Putamen (tissue), 1 donor: ENCODE measurements around the gene OGFOD1.
A peak's percentile ranks its signal among the peaks of the same experiment; 100 is the strongest.

ENCODE experiments used
- DNase-seq: peaks from one replicate; pipeline ENCODE4 v3.0.0-alpha.2; 2016; ENCODE audit warnings: low spot score

The OGFOD1 gene

GRCh38 chr16:56450986-56451752, at the start of gene OGFOD1, which contains the start of gene NUDT21:
TSS of gene OGFOD1 (plus strand) at chr16:56451554. CDS start at chr16:56451613, 59 bp downstream.
TSS of gene NUDT21 (minus strand) at chr16:56451332. CDS start at chr16:56451202, 130 bp downstream.
- DNase-seq: peak; percentile 99

- no peak for DNase-seq
These were observed 45.2 kb upstream of the OGFOD1 start for GRCh38 chr16:56405977-56406672.

- no peak for DNase-seq
These were observed 42.8 kb upstream of the OGFOD1 start for GRCh38 chr16:56408379-56409098.

GRCh38 chr16:56409195-56409594, 42.2 kb upstream of the OGFOD1 start:
- no peak for DNase-seq

DNA sequence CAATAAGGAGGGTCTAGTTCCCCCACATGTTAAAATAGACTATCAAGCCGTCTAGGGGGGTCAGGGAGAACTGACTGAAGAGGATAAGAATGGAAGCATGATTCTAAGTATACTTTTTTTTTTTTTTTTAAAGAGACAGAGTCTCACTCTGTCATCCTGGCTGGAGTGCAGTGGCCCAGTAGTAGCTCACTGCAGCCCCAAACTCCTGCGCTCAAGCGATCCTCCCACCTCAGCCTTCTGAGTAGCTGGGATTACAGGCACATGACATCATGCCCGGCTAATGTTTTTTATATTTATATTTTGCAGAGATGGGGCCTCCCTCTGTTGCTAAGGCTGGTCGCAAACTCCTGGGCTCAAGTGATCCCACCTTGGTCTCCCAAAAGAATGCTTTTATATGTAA, 40.2 kb upstream of the OGFOD1 start:
- no peak for DNase-seq

DNA sequence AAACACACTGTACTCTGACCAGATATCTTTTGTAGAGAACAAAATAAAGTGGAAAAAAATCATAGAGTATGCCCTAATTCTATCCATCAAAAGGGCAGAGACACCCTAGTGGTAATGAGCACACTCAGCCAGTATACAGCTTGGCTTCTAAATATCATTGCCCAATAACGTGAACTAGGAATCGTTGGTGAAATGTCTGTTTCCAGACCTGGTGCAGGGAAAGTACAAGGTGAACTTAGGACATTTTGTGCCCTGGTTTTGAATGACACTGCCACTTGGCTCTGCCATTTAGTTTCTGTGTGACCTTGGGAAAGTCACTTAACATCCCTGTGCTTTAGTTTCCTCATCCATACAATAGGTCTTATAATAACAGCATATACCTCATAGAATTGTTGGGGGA, 39.7 kb upstream of the OGFOD1 start:
- no peak for DNase-seq

- peak; percentile 72 for DNase-seq
These were observed 38.0 kb upstream of the OGFOD1 start for GRCh38 chr16:56413381-56413780.

DNA sequence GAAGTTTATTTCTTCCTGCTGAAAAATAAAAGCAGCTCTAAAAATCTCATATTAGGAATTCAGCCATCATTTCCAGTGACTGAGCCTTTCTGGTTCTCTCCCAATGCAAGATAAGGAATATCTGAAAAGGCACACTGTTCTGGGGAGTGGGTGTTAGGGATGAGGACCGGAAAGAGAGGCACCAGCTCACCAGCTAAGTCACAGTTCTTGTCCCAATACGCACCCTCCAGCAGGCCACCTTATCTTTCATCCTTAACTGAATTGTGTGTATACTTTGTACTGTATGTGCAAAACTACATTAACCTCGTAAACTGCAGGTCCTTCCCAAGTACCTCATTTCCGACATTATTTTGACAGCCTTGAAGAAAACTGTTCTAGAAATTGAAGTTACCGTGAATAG, 37.0 kb upstream of the OGFOD1 start:
- DNase-seq: no peak

DNA sequence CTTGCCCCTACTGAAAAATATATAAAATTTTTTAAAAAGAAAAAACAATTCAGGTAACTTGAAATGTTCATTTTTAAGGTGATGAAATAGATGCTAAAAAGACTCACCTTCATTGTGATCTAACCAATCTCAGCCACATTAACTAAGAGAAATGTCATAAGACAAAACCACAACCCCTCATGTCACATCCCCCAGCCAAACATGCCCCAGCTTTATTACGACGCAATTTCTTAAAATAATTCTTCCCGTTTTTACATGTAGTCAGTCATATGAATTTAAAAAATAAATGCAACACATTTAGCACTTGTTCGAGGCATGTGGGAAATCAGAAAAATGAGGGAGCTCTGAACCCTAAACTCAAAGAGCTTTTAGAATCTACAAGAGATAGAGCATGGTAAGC, 35.5 kb upstream of the OGFOD1 start:
- no peak for DNase-seq

DNA sequence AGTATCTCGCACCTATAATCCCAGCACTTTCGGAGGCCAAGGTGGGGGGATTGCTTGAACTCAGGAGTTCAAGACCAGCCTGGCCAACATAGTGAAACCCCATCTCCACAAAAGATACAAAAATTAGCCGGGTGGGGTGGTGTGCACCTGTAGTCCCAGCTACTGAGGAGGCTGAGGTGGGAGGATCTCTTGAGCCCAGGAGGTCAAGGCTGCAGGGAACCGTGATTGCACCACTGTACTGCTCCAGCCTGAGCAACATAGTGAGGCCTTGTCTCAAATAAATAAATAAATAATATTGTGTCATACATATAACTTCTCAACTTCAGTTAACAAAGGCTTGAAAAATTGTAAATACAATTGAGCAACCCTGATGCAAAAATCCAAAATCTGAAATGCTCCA, 34.2 kb upstream of the OGFOD1 start:
- no peak for DNase-seq

- DNase-seq: no peak
These were observed 31.4 kb upstream of the OGFOD1 start for GRCh38 chr16:56419740-56420548.

DNA sequence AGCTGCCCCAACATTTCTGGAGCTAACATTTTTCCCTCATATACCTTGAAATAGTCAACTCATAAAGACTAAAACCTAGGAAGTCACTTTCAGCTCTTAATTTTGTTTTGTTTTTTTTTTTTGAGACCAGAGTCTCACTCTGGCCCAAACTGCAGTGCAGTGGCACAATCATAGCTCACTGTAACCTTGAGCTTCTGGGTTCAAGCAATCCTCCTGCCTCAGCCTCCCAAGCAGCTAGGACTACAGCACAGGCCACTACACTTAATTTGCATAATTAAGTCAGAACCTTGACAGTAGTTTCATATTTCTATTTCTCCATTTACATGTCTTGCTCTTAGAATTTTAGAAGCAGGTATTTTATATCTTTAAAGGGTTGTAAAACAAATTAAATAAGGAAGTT, 30.7 kb upstream of the OGFOD1 start:
- no peak for DNase-seq

DNA sequence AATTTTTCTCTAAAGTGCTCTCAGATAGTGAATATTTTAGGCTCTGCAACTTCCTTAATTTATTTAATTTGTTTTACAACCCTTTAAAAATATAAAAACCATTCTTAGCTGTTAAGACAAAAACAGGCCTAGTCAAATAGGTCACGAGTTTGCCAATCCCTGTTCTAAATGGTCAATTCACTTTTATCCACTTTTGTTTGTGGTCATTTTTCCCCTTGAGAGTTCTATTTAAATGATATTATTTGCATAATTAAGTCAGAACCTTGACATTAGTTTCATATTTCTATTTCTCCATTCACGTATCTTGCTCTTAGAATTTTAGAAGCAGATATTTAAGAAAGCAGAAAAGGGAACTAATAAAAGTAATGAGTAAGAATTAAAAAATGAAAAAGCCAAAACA, 30.0 kb upstream of the OGFOD1 start:
- no peak for DNase-seq

GRCh38 chr16:56421976-56422669, 29.2 kb upstream of the OGFOD1 start:
- no peak for DNase-seq

DNA sequence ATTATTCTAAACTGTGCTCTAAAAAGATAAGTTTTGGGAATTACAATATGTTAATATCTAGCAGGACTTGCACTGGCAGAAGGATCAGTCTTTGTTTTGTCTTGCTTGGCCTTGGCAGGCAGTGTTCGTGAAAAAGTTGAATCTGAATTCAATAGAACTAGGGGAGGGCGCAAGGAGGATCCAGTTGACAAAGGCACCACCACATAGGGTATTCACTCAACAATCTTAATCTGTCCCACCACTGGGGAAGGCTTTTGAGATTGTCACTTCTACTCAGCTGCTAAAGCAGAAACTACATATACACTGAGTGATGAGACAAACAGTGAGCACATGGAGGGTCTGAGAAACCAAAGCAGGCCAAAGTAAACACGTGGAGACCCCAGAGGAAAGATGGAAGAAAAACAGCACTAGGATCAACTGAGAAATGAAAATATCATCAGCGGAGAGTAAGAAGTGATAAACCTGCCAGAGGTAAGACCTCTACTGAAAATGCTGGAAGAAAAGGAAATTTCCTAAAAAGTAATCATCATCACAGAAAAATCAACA, 28.4 kb upstream of the OGFOD1 start:
- DNase-seq: no peak

GRCh38 chr16:56423584-56424403, 27.6 kb upstream of the OGFOD1 start:
- DNase-seq: peak; percentile 10

GRCh38 chr16:56424404-56424764, 27.0 kb upstream of the OGFOD1 start:
- DNase-seq: peak; percentile 15

DNA sequence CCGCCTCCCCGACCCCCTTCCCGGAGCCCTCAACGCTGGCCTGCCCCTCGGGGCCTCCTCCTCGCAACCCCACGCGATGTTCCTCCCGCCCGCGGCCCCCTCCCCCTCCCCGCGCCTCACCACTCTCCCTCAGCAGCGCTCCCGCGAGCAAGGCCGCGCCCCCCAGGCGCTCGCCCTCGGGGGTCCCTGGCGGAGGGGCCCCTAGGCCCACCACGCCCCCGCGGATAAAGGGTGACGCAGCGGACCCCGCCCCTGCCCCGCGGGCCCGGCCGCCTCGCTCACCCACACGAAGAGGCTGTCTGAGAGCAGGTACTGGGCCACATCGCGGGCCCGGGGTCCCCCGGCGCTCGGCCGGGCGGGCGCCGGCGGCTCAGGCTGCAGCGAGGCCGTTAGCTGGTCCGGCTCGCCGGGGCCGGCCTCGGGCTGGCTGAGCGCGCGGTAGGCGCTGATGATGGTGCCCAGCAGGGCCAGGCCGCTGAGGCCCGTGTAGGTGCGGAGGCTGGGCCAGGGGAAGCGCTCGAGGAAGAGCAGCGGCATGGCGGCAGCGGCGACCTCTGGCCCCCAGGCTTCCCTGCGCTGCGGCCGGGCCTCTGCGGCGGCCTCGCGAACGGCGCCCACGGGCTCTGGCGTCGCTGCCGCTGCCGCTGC, 26.4 kb upstream of the OGFOD1 start:
- DNase-seq: peak; percentile 20

DNA sequence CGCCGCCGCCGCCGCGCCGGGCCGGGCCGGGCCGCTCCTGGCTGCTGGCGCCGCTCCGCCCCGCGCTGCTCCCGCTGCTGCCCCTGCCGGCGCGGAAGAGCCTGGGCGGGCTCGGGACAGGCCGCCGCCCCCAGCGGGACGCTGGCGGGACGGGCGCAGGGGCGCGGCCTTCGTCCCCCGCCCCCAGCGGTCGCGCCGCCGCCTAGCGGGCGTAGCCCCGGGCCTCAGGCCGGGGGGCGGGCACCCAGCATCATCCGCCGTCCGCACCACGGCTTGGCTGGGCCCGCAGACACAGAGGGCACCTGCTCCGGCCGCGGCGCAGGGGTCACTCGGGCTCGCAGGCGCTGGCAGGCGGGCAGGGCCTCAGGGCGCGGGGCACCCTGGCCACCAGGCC, 25.9 kb upstream of the OGFOD1 start, which contains the start of gene AMFR:
AMFR (minus strand) TSS at position 107 of the 394 bp plus-strand sequence. CDS start 218 bp downstream, outside the sequence.
- DNase-seq: peak; percentile 86

DNA sequence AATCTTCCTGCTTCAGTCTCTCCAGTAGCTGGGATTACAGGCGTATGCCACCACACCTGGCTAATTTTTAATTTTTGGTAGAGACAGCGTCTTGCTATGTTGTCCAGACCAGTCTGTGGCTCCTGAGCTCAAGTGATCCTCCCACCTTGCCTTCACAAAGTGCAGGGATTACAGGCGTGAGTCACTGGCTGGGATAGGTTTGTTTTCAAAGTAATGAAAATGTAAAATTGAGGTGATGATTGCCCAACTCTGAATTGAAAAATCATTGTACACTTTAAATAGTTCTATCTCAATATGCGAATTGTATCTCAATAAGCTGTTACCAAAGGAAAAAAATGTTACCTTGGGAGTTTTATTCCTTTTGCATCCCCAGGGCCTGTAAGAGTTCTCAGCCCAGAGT, 24.8 kb upstream of the OGFOD1 start:
- no peak for DNase-seq
